Body of pancreas (tissue), 4 donors: ENCODE measurements around the gene PCDHGB5.

Experiments
- CTCF ChIP-seq, 7 experiments: fragments of 450-650 bp in 4 of 7; fragments of 200-600 bp in 3 of 7; sonication (generic) in 3 of 7; IDR thresholded peaks; one replicate each; pipeline ENCODE4 v1.5.1; 2016 to 2019; ENCODE audit warnings: antibody characterized with exemption in 7 of 7
- POLR2A ChIP-seq, 3 donors: fragments of 450-650 bp; IDR thresholded peaks; one replicate each; pipeline ENCODE4 v1.6.1; 2016; ENCODE audit warnings: antibody characterized with exemption in 3 of 3, mild to moderate bottlenecking in 2 of 3

GRCh38 chr5:141399555-141400258 is 2.0 kb downstream of the PCDHGB5 start:
- TF ChIP-seq CTCF (IDR thresholded peaks at IDR 0.05), result no peak
- TF ChIP-seq POLR2A (IDR thresholded peaks at IDR 0.05), result no peak
